WTC11 (cell line): ENCODE measurements around the gene SCN3A. TPM values are rescaled to one million over a fixed set of nuclear protein-coding genes. Genes with fewer than 3 reads are reported as not detected.

Experiments used
- ATAC-seq: fragments of 200-7000 bp; cut with Tn5 transposase; 2 replicates; pipeline ENCODE4 v1.10.0; 2021; ENCODE audit warnings: mild to moderate bottlenecking, moderate library complexity
- CTCF ChIA-PET: fragments of 300-600 bp; sonication (Branson Sonifier 250); formaldehyde crosslinking; loops from one replicate; lab custom pipeline; 2021; ENCODE audit warnings: antibody characterized with exemption; lab: Charles Lee
- POLR2A ChIA-PET: fragments of 350-600 bp; sonication (Branson Sonifier 250); formaldehyde crosslinking; loops from one replicate; lab custom pipeline; 2021; ENCODE audit warnings: antibody characterized with exemption; lab: Charles Lee
- DNase-seq: peaks from one replicate; pipeline ENCODE4 v3.0.0; 2021; ENCODE audit warnings: low spot score
- H3K27ac Mint-ChIP-seq: 2 replicates; pipeline ENCODE4 v1.8.0; 2021; ENCODE audit warnings: mixed read lengths
- H3K27me3 Mint-ChIP-seq: 2 replicates; pipeline ENCODE4 v1.8.0; 2021; ENCODE audit warnings: low read depth, mild to moderate bottlenecking, moderate library complexity, mixed read lengths
- H3K36me3 Mint-ChIP-seq: 2 replicates; pipeline ENCODE4 v1.8.0; 2021; ENCODE audit warnings: mixed read lengths
- H3K4me1 Mint-ChIP-seq: 2 replicates; pipeline ENCODE4 v1.8.0; 2022; ENCODE audit warnings: mixed read lengths
- H3K4me3 Mint-ChIP-seq: 2 replicates; pipeline ENCODE4 v1.8.0; 2021; ENCODE audit warnings: mild to moderate bottlenecking, moderate library complexity, mixed read lengths
- H3K9me3 Mint-ChIP-seq: 2 replicates; pipeline ENCODE4 v1.8.0; 2021; ENCODE audit warnings: mixed read lengths
- AR ChIP-seq: fragments of 250-450 bp; sonication (Bioruptor Pico); IDR thresholded peaks from 2 replicates; pipeline ENCODE4 v1.9.0; 2021; ENCODE audit warnings: mild to moderate bottlenecking
- FOXK1 ChIP-seq: sonication (generic); formaldehyde crosslinking; IDR thresholded peaks from 2 replicates; pipeline ENCODE4 v1.8.0; 2022; ENCODE audit warnings: mild to moderate bottlenecking, moderate library complexity, missing genetic modification reagents
- GTF2I ChIP-seq: fragments of 250-450 bp; sonication (Bioruptor Pico); conservative IDR thresholded peaks from 2 replicates; pipeline ENCODE4 v1.4.0; 2021; ENCODE audit warnings: mild to moderate bottlenecking
- JAZF1 ChIP-seq: fragments of 250-450 bp; sonication (Bioruptor Pico); IDR thresholded peaks from 2 replicates; pipeline ENCODE4 v1.9.0; 2021; ENCODE audit warnings: moderate library complexity, mild to moderate bottlenecking, inconsistent platforms
- JUN ChIP-seq: sonication (generic); formaldehyde crosslinking; IDR thresholded peaks from 2 replicates; pipeline ENCODE4 v1.8.0; 2023; ENCODE audit warnings: mild to moderate bottlenecking, missing genetic modification reagents
- MYBL2 ChIP-seq: sonication (generic); formaldehyde crosslinking; IDR thresholded peaks from 2 replicates; pipeline ENCODE4 v1.8.1; 2023; ENCODE audit warnings: mild to moderate bottlenecking, moderate library complexity, missing genetic modification reagents
- NFATC4 ChIP-seq: fragments of 250-450 bp; sonication (Bioruptor Pico); IDR thresholded peaks from 2 replicates; pipeline ENCODE4 v1.9.0; 2021; ENCODE audit warnings: mild to moderate bottlenecking
- NR3C1 ChIP-seq: sonication (generic); formaldehyde crosslinking; conservative IDR thresholded peaks from 2 replicates; pipeline ENCODE4 v1.8.1; 2023; ENCODE audit warnings: low read depth, mild to moderate bottlenecking, missing genetic modification reagents
- SP1 ChIP-seq: sonication (generic); formaldehyde crosslinking; conservative IDR thresholded peaks from 2 replicates; pipeline ENCODE4 v1.8.1; 2022; ENCODE audit warnings: missing genetic modification reagents
- TEAD4 ChIP-seq: sonication (generic); formaldehyde crosslinking; IDR thresholded peaks from 2 replicates; pipeline ENCODE4 v1.8.0; 2022; ENCODE audit warnings: mild to moderate bottlenecking, missing genetic modification reagents
- USF2 ChIP-seq: sonication (generic); formaldehyde crosslinking; IDR thresholded peaks from 2 replicates; pipeline ENCODE4 v1.8.1; 2023; ENCODE audit warnings: mild to moderate bottlenecking, missing genetic modification reagents, moderate library complexity
- ZBTB21 ChIP-seq: sonication (generic); formaldehyde crosslinking; IDR thresholded peaks from 2 replicates; pipeline ENCODE4 v1.8.1; 2023; ENCODE audit warnings: mild to moderate bottlenecking, missing genetic modification reagents, borderline replicate concordance
- ZNF121 ChIP-seq: sonication (generic); formaldehyde crosslinking; IDR thresholded peaks from 2 replicates; pipeline ENCODE4 v1.8.0; 2023; ENCODE audit warnings: missing genetic modification reagents
- ZNF219 ChIP-seq: sonication (generic); formaldehyde crosslinking; IDR thresholded peaks from 2 replicates; pipeline ENCODE4 v1.8.0; 2023; ENCODE audit warnings: missing genetic modification reagents, mild to moderate bottlenecking, borderline replicate concordance
- ZNF396 ChIP-seq: fragments of 250-450 bp; sonication (Bioruptor Pico); IDR thresholded peaks from 2 replicates; pipeline ENCODE4 v1.8.0; 2021; ENCODE audit warnings: mild to moderate bottlenecking, moderate library complexity, borderline replicate concordance
- ZNF423 ChIP-seq: fragments of 250-450 bp; sonication (Bioruptor Pico); IDR thresholded peaks from 2 replicates; pipeline ENCODE4 v2.1.2; 2022; ENCODE audit warnings: mild to moderate bottlenecking, moderate library complexity
- total RNA-seq: library from RNA; stranded (reverse); gene quantifications from 3 replicates; pipeline ENCODE4 v1.2.3, GENCODE V29; 2021
- TF ChIP-seq, protein P1 (sequence below): sonication (generic); formaldehyde crosslinking; IDR thresholded peaks from 2 replicates; pipeline ENCODE4 v1.8.1; 2022; ENCODE audit warnings: low read depth, missing genetic modification reagents, borderline replicate concordance
- TF ChIP-seq, protein P2 (sequence below): sonication (generic); formaldehyde crosslinking; IDR thresholded peaks from 2 replicates; pipeline ENCODE4 v1.8.1; 2022; ENCODE audit warnings: low read depth, mild to moderate bottlenecking, moderate library complexity, missing genetic modification reagents, borderline replicate concordance
- TF ChIP-seq, protein P3 (sequence below): fragments of 250-450 bp; sonication (Bioruptor Pico); IDR thresholded peaks from 2 replicates; pipeline ENCODE4 v1.8.0; 2021; ENCODE audit warnings: mild to moderate bottlenecking

SCN3A gene
- total RNA-seq, 1 experiment from 2014 or later: 0.04 TPM

GRCh38 chr2:165173215-165173614, 30.6 kb downstream of the SCN3A start:
- DNase-seq (no peak), ATAC-seq (no peak)
- Mint-ChIP-seq H3K4me3 (no peak overlapping the region), H3K27me3 (no peaks in the 10 kb centered on the region), H3K9me3 (no peaks in the 10 kb centered on the region), H3K27ac (no peak overlapping the region), H3K4me1 (no peaks in the 10 kb centered on the region), H3K36me3 (no peaks in the 10 kb centered on the region)
- ChIA-PET CTCF (interaction anchor here (1.0 to 1.8 kb wide), 3 partner anchors 31 to 702 kb away, joined by 3 to 5 read pairs (median 5); partner anchors contain the start of gene SCN3A), POLR2A (no interaction called here)
- TF ChIP-seq ZNF121 (CRISPR knock-in tag): no peak
- TF ChIP-seq, protein P1, sequence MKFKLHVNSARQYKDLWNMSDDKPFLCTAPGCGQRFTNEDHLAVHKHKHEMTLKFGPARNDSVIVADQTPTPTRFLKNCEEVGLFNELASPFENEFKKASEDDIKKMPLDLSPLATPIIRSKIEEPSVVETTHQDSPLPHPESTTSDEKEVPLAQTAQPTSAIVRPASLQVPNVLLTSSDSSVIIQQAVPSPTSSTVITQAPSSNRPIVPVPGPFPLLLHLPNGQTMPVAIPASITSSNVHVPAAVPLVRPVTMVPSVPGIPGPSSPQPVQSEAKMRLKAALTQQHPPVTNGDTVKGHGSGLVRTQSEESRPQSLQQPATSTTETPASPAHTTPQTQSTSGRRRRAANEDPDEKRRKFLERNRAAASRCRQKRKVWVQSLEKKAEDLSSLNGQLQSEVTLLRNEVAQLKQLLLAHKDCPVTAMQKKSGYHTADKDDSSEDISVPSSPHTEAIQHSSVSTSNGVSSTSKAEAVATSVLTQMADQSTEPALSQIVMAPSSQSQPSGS (CRISPR knock-in tag): no peak
- TF ChIP-seq AR (CRISPR knock-in tag): no peak
- TF ChIP-seq JUN (CRISPR knock-in tag): no peak
- TF ChIP-seq ZNF396 (CRISPR knock-in tag): no peak
- no peak for TF ChIP-seq GTF2I
- TF ChIP-seq NR3C1: no peak
- no peak for TF ChIP-seq SP1 (CRISPR knock-in tag)
- TF ChIP-seq JAZF1 (CRISPR knock-in tag): no peak
- TF ChIP-seq, protein P2, sequence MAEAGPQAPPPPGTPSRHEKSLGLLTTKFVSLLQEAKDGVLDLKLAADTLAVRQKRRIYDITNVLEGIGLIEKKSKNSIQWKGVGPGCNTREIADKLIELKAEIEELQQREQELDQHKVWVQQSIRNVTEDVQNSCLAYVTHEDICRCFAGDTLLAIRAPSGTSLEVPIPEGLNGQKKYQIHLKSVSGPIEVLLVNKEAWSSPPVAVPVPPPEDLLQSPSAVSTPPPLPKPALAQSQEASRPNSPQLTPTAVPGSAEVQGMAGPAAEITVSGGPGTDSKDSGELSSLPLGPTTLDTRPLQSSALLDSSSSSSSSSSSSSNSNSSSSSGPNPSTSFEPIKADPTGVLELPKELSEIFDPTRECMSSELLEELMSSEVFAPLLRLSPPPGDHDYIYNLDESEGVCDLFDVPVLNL (CRISPR knock-in tag): no peak
- no peak for TF ChIP-seq TEAD4 (CRISPR knock-in tag)
- no peak for TF ChIP-seq NFATC4 (CRISPR knock-in tag)
- no peak for TF ChIP-seq ZNF219 (CRISPR knock-in tag)
- TF ChIP-seq MYBL2 (CRISPR knock-in tag): no peak
- TF ChIP-seq FOXK1 (CRISPR knock-in tag): no peak
- TF ChIP-seq ZNF423 (CRISPR knock-in tag): no peak
- no peak for TF ChIP-seq USF2 (CRISPR knock-in tag)
- no peak for TF ChIP-seq ZBTB21 (CRISPR knock-in tag)

- no peak for ATAC-seq
- no peak overlapping the region for H3K27ac Mint-ChIP-seq
- no peaks in the 10 kb centered on the region for H3K9me3 Mint-ChIP-seq
- no peaks in the 10 kb centered on the region for H3K27me3 Mint-ChIP-seq
- no peak overlapping the region for H3K4me3 Mint-ChIP-seq
- no peaks in the 10 kb centered on the region for H3K36me3 Mint-ChIP-seq
- no peaks in the 10 kb centered on the region for H3K4me1 Mint-ChIP-seq
- TF ChIP-seq ZNF396 (CRISPR knock-in tag) (no peak), NFATC4 (CRISPR knock-in tag) (no peak)
- TF ChIP-seq, protein P3, sequence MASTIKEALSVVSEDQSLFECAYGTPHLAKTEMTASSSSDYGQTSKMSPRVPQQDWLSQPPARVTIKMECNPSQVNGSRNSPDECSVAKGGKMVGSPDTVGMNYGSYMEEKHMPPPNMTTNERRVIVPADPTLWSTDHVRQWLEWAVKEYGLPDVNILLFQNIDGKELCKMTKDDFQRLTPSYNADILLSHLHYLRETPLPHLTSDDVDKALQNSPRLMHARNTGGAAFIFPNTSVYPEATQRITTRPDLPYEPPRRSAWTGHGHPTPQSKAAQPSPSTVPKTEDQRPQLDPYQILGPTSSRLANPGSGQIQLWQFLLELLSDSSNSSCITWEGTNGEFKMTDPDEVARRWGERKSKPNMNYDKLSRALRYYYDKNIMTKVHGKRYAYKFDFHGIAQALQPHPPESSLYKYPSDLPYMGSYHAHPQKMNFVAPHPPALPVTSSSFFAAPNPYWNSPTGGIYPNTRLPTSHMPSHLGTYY (CRISPR knock-in tag): no peak
- ChIA-PET CTCF (no interaction called here), POLR2A (no interaction called here)
- DNase-seq: no peak
Observed at GRCh38 chr2:165164201-165164600, 39.6 kb downstream of the SCN3A start.
